GM23248 (cell line): Measurements from ENCODE around the gene PAOX.

Experiments
- EZH2 ChIP-seq: fragments of 200-600 bp; sonication (generic); IDR thresholded peaks from 2 replicates; pipeline ENCODE4 v1.6.1; 2018; ENCODE audit warnings: antibody characterized with exemption, mild to moderate bottlenecking; ENCODE audit not compliant: insufficient read depth, poor library complexity, severe bottlenecking
- EZH2phosphoT487 ChIP-seq: fragments of 200-600 bp; sonication (generic); IDR thresholded peaks from 2 replicates; pipeline ENCODE4 v1.6.1; 2018; ENCODE audit warnings: antibody characterized with exemption, moderate library complexity, mild to moderate bottlenecking, low read depth; ENCODE audit not compliant: insufficient read depth

DNA sequence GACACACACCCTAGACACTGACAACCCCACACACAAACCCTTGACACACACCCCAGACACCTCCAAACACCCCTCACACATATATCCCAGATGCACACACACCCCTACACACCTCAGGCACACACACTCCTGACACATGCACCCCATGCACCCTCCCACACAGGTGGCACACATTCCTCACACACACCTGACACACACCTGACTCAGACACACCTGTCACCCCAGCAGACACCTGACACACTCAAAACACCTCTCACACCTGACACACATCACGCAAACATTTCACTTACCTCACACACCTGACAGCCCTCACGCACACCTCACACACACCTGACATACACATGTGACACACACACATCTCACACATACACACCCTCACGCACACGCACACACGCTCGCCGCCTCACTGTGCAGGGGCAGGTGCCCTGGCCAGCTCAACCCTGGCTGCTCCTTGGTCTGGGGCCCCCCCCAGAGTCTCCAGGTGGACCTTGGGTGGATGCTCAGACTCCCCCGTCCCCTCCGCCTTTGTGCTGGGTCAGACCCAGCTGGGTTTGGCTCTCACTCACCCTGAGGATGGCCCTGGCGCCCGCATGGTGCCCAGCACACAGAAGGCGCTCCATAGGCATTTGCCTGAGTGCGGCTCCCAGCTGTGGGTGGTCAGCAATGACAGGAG lies 39.2 kb upstream of the PAOX start:
- TF ChIP-seq EZH2 (no peak), EZH2phosphoT487 (no peak)
